Thymus (tissue), 11 donors: ENCODE measurements around the gene CCDC27. TPM values are rescaled to one million over a fixed set of nuclear protein-coding genes. Genes with fewer than 3 reads are reported as not detected.
A peak's percentile ranks its signal among the peaks of the same experiment; 100 is the strongest.
"Not testable (repeated sequence)": the region's sequence is repeated elsewhere in the genome, so short reads cannot be mapped to it uniquely, and the experiment has no call there.

Source experiments
- DNase-seq, 9 donors: peaks; one replicate each; pipeline ENCODE4 v3.0.0-alpha.2; 2013; ENCODE audit warnings: low spot score in 9 of 9, low read depth in 6 of 9, missing footprints in 1 of 9
- H3K27ac ChIP-seq, 2 donors: one replicate each; pipeline ENCODE4 v1.5.1; 2013; ENCODE audit warnings: control low read depth in 1 of 2, low read depth in 1 of 2, low read length in 1 of 2, mild to moderate bottlenecking in 1 of 2, moderate library complexity in 1 of 2
- H3K27me3 ChIP-seq, 2 donors: one replicate each; pipeline ENCODE4 v1.5.1; 2013; ENCODE audit warnings: low read length in 1 of 2; ENCODE audit not compliant: control insufficient read depth in 2 of 2, insufficient read depth in 1 of 2
- H3K36me3 ChIP-seq, 2 donors: one replicate each; pipeline ENCODE4 v1.5.1; 2013; ENCODE audit warnings: low read length in 1 of 2, mild to moderate bottlenecking in 1 of 2, moderate library complexity in 1 of 2; ENCODE audit not compliant: control insufficient read depth in 2 of 2, insufficient read depth in 2 of 2
- H3K4me1 ChIP-seq, 2 donors: one replicate each; pipeline ENCODE4 v1.5.1; 2013; ENCODE audit warnings: low read length in 2 of 2; ENCODE audit not compliant: control insufficient read depth in 2 of 2, insufficient read depth in 2 of 2
- H3K4me3 ChIP-seq, 2 donors: one replicate each; pipeline ENCODE4 v1.5.1; 2013; ENCODE audit warnings: low read length in 2 of 2, control low read depth in 1 of 2, mild to moderate bottlenecking in 1 of 2
- H3K9me3 ChIP-seq, 2 donors: one replicate each; pipeline ENCODE4 v1.5.1; 2013; ENCODE audit warnings: low read length in 1 of 2, mild to moderate bottlenecking in 1 of 2; ENCODE audit not compliant: control insufficient read depth in 2 of 2, insufficient read depth in 1 of 2
- WGBS: extraction: QIAGEN DNeasy Blood & Tissue Kit; methylation state at CpG from one replicate; pipeline ENCODE4 v1.1.7; 2013; 5-methylcytosine and 5-hydroxymethylcytosine counted together
- polyA plus RNA-seq: library from polyadenylated mRNA; stranded (reverse); fragments of 200-250 nt; gene quantifications from one replicate; pipeline ENCODE4 v1.2.3, GENCODE V29; 2013
- total RNA-seq: library from RNA; stranded (reverse); fragments of 120-200 nt; gene quantifications from one replicate; pipeline ENCODE4 v1.2.4, GENCODE V29; 2013
- donor health status: healthy.

CCDC27 gene
- total and polyA plus RNA-seq, 2 donors = 0.02 TPM; not detected in 1

DNA sequence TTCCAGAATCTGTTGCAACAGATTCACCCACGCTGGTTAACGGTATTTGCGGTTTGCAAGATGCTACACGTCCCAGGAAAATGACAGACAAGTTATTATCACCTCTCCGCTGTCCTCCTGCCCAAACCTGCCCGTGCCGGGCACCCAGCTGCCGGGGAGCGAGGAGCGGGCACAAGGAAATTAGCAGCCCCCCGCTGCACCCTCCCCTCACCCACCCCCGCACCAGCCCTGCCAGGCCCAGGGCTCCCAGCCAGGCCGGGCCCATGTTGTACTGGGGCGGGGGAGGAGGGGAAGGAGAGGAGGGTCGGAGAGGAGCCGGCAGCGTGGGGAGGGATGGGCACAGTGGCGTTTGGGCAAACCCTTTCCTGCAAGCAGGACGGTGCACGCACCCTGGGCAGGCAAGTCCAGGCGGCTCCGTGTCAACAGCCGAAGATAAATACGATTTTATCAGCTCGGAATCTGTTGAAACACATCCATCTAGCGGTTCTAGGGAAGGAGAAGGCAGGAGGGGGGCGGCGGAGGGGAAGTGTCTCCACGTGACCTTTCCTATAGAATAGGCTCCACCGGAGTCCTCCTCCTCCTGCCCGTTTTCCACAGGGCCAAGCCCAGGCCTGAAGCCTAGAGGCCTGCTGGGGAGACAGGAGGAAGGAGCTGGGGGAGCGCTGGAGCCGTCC, 35.1 kb upstream of the CCDC27 start:
- no peak overlapping the region for H3K4me3 ChIP-seq

DNA sequence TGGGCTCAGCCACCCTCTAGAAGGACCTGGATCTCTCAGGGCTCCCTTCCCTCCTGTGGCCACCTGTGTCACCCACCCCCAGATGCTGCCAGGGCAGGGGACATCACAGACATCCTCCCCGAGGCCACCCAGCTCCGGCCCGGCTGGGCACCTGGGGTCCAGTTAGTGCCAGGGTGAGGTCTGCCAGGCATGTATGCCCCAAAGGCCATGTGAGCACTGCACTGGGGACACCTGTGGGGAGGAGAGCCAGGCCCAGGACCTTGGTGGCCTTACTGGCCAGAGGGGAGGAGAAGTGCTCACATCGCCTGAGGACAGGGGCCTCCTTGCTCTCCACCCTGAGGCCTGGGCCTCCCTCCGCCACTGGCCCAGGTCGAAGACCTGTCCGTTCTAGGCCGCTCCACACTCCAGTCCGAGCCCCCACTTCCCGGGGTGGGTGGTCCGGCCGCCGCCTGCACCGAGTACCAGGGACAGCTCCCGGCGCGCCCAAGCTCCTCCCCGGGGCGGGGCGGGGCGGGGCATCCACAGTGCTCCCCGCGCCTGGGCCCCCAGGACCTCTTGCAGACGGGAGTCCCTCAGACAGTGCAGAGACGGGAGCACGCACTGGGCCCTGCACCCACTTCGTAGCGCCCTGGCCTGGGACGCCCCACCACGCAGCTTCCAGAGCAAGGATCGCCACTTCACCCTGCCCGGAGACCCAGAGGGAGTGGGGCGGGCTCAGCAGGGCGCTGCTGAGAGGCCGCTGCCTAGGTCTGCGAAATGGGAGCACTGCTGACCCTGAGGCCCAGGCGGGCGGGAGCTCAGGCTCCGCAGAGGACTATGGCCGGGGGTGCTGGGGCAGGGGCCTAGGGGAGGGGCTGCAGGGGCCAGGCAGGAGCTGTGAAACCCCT, 34.3 kb upstream of the CCDC27 start:
- peak in 4 of 9 donors; percentile 13 to 53 (median 26) for DNase-seq
- H3K27me3 ChIP-seq = peaks cover 0 to 20% of the 10 kb centered on the region in 2 donors
- H3K4me3 ChIP-seq = no peak overlapping the region
- peaks cover 2 to 13% of the 10 kb centered on the region in 2 donors for H3K4me1 ChIP-seq
- WGBS = 40% methylated on average over 40 of the region's 40 CpGs
- H3K27ac ChIP-seq = peak overlapping the region in 1 of 2 donors; percentile 32
- no peaks in the 10 kb centered on the region for H3K9me3 ChIP-seq
- H3K36me3 ChIP-seq = no peaks in the 10 kb centered on the region

More for the DNA sequence above, 35.1 kb upstream of the CCDC27 start:
- DNase-seq = no peak
- Histone ChIP-seq H3K27me3 (peaks cover 0 to 20% of the 10 kb centered on the region in 2 donors), H3K36me3 (no peaks in the 10 kb centered on the region), H3K27ac (peak overlapping the region in 1 of 2 donors; percentile 64), H3K9me3 (no peaks in the 10 kb centered on the region), H3K4me1 (peaks cover 2 to 14% of the 10 kb centered on the region in 2 donors)
- WGBS = 63% methylated on average over 33 of the region's 33 CpGs

DNA sequence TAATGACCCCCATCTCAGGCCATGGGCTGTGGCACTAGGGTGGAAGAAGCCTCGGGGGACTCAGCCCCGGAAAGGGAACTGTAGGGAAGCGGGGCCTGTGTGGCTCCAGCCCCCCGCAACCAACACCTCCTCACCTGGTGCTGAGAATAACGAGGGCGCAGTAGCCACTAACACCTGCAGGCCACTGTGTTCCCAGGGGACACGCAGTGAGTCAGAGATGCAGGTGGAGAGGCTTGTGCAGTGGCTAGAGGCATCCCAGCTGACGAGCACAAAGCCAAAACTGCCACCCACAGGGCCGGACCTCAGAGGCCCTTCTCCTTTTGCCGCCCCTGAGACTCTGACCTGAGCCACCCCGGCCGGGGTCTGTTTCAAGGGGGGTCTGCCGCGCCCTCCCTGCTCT, 33.5 kb upstream of the CCDC27 start:
- DNase-seq = no peak
- no peaks in the 10 kb centered on the region for H3K9me3 ChIP-seq
- H3K27ac ChIP-seq = no peak overlapping the region
- 89% methylated on average over 14 of the region's 14 CpGs for WGBS
- H3K36me3 ChIP-seq = no peaks in the 10 kb centered on the region
- peaks cover 0 to 20% of the 10 kb centered on the region in 2 donors for H3K27me3 ChIP-seq
- no peak overlapping the region for H3K4me3 ChIP-seq
- H3K4me1 ChIP-seq = peaks cover 2 to 13% of the 10 kb centered on the region in 2 donors

DNA sequence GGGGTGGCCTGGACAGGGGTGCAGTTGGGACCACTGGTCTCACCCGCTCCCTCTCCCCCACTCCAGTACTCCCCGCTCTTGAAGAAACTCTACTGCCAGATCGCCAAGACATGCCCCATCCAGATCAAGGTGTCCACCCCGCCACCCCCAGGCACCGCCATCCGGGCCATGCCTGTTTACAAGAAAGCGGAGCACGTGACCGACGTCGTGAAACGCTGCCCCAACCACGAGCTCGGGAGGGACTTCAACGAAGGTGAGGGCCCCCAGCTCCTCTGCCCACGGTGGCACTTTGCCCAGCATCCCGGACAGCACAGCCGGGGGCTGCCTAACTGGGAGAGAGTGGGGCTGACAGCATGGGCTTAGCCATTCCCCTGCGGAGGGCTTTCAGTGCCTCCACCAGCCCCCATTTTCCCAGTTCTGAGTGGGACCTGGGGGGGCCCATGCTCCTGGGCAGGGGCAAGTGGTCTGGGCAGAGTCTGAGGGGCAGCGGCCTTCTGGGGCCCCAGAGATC, 30.2 kb upstream of the CCDC27 start:
- Histone ChIP-seq H3K4me1 (peaks cover 2 to 4% of the 10 kb centered on the region in 2 donors), H3K27ac (no peak overlapping the region), H3K9me3 (no peaks in the 10 kb centered on the region), H3K27me3 (peaks cover 0 to 16% of the 10 kb centered on the region in 2 donors), H3K4me3 (no peak overlapping the region), H3K36me3 (no peaks in the 10 kb centered on the region)
- no peak for DNase-seq
- WGBS = 76% methylated on average over 20 of the region's 20 CpGs

DNA sequence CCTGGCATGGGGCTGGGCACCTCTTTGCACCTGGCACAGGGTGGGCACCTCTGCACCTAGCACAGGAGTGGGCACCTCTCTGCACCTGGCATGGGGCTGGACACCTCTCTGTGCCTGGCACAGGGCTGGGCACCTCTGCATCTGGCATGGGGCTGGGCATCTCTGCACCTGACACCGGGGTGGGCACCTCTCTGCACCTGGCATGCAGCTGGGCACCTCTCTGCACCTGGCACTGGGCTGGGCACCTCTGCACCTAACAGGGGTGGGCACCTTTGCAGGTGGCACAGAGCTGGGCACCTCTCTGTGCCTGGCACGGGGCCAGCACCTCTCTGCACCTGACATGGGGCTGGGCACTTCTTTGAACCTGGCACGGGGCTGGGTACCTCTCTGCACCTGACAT, 29.4 kb upstream of the CCDC27 start:
- no peak overlapping the region for H3K4me3 ChIP-seq
- 74% methylated on average over 3 of the region's 3 CpGs for WGBS
- peaks cover 2% of the 10 kb centered on the region in 2 donors for H3K4me1 ChIP-seq
- H3K9me3 ChIP-seq = no peaks in the 10 kb centered on the region
- peaks cover 0 to 11% of the 10 kb centered on the region in 2 donors for H3K27me3 ChIP-seq
- DNase-seq = no peak
- no peaks in the 10 kb centered on the region for H3K36me3 ChIP-seq
- H3K27ac ChIP-seq = no peak overlapping the region

DNA sequence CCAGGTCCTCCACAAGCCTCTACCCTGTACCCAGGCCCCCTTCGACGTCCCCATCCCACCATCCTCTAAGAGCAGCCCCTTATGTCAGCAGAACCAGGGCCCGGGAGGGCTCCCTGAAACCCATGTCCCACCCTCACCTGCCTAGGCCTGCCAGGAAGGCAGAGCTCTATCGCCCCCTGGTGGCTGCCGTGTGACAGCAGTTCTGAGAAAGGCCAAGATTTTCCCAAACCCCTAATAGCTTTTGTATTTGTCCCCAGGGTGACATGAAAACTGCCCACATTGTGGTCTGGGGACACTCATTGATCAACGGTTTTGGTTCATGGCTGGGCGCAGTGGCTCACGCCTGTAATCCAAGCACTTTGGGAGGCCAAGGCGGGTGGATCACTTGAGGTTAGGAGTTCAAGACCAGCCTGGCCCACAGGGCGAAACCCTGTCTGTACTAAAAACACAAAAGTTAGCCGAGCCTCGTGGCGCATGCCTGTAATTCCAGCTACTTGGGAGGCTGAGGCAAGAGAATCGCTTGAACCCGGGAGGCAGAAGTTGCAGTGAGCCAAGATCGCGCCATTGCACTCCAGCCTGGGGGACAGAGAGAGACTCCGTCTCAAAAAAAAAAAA, 27.7 kb upstream of the CCDC27 start:
- WGBS = 46% methylated on average over 18 of the region's 18 CpGs
- H3K27me3 ChIP-seq = not testable (repeated sequence)

DNA sequence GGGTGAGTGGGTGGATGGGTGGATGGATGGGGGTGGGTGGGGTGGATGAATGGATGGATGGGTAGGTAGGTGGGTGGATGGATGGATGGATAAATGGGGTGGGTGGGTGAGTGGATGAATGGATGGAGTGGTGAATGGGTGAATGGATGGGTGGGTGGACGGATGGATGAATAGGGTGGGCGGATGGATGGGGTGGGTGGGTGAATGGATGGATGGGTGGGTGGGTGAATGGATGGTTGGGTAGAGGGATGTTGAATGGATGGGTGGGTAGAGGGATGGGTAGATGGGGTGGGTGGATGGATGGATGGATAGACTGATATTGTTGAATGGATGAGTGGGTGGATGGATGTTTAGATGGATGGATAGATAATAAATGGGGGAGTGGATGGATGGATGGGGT, 26.9 kb upstream of the CCDC27 start:
- Histone ChIP-seq H3K4me1 (no peaks in the 10 kb centered on the region), H3K9me3 (no peaks in the 10 kb centered on the region), H3K36me3 (no peaks in the 10 kb centered on the region), H3K27ac (no peak overlapping the region), H3K27me3 (peaks cover 0 to 7% of the 10 kb centered on the region in 2 donors), H3K4me3 (no peak overlapping the region)
- WGBS = 97% methylated on average over 2 of the region's 2 CpGs
- DNase-seq = no peak

More for the DNA sequence above, 27.7 kb upstream of the CCDC27 start:
- not testable (repeated sequence) for H3K4me3 ChIP-seq, H3K9me3 ChIP-seq, H3K4me1 ChIP-seq, H3K27ac ChIP-seq, H3K36me3 ChIP-seq
- DNase-seq = peak in 8 of 9 donors; percentile 26 to 83 (median 54)

DNA sequence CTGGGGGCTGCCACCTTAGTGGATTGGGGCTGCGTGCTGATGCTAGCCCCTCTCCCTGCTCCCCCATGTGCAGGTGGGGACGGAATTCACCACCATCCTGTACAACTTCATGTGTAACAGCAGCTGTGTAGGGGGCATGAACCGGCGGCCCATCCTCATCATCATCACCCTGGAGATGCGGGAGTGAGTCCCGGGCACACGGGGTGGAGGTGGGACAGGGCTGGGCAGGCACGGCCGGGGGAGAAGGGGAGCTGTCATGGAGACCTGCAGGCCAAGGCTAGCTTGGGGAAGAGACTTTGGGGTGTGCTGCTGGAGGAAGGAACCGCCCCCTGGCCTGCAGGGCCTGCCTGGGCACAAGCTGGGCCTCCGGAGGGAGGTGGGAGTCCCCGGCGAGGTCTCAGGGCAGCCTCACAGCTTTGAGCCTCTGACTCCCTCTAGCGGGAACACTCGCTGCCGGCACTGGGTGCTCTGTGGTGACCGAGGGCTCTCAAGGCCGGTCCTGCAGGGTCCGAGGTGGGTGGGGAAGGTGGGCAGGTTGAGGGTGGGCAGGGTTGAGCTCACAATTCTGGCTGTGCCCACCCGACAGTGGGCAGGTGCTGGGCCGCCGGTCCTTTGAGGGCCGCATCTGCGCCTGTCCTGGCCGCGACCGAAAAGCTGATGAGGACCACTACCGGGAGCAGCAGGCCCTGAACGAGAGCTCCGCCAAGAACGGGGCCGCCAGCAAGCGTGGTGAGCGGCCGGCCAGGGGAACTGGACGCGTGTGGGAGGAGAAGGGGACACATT, 25.0 kb upstream of the CCDC27 start:
- Histone ChIP-seq H3K4me3 (no peak overlapping the region), H3K27me3 (peaks cover 0 to 14% of the 10 kb centered on the region in 2 donors), H3K4me1 (no peaks in the 10 kb centered on the region), H3K9me3 (no peaks in the 10 kb centered on the region), H3K36me3 (no peaks in the 10 kb centered on the region), H3K27ac (no peak overlapping the region)
- 56% methylated on average over 37 of the region's 37 CpGs for WGBS
- no peak for DNase-seq
